ENCODE measurements around the gene RAMP3.

- TF ChIP-seq CTCF (IDR thresholded peaks at IDR 0.05) (no peak), POLR2A (IDR thresholded peaks at IDR 0.05) (no peak)
Observed at GRCh38 chr7:45176886-45177731, 19.5 kb downstream of the RAMP3 start.
